Measurements from ENCODE around the gene TMEM92. TPM values are rescaled to one million over a fixed set of nuclear protein-coding genes. Genes with fewer than 3 reads are reported as not detected.

Gene TMEM92
- total RNA-seq, 1 experiment from 2014 or later, result 1.5 TPM

- no peak for DNase-seq (ENCODE audit: unreplicated experiment)
- TF ChIP-seq, protein P1, sequence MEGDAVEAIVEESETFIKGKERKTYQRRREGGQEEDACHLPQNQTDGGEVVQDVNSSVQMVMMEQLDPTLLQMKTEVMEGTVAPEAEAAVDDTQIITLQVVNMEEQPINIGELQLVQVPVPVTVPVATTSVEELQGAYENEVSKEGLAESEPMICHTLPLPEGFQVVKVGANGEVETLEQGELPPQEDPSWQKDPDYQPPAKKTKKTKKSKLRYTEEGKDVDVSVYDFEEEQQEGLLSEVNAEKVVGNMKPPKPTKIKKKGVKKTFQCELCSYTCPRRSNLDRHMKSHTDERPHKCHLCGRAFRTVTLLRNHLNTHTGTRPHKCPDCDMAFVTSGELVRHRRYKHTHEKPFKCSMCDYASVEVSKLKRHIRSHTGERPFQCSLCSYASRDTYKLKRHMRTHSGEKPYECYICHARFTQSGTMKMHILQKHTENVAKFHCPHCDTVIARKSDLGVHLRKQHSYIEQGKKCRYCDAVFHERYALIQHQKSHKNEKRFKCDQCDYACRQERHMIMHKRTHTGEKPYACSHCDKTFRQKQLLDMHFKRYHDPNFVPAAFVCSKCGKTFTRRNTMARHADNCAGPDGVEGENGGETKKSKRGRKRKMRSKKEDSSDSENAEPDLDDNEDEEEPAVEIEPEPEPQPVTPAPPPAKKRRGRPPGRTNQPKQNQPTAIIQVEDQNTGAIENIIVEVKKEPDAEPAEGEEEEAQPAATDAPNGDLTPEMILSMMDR (IDR thresholded peaks at IDR 0.05; ENCODE audit: unreplicated experiment), result no peak
- intact Hi-C loops (cut with micrococcal nuclease), result no loop called here
- H3K36me3 Mint-ChIP-seq (ENCODE audit: insufficient read depth, unreplicated experiment), result peaks cover 6% of the 10 kb centered on the region
- no peak overlapping the region for H3K4me3 Mint-ChIP-seq (ENCODE audit: unreplicated experiment)
- H3K27ac Mint-ChIP-seq (ENCODE audit: low read depth, unreplicated experiment), result no peak overlapping the region
- H3K4me1 Mint-ChIP-seq (ENCODE audit: insufficient read depth, unreplicated experiment), result no peaks in the 10 kb centered on the region
- ChIA-PET POLR2A (interaction anchor here (0.7 kb wide), 1 partner anchor 86 kb away, joined by 3 read pairs; no protein-coding TSS in a partner anchor), CTCF (interaction anchor here (1.5 kb wide), 1 partner anchor 9 kb away, joined by 6 read pairs; no protein-coding TSS in a partner anchor)
- no TSS peak for BruUV-seq (replicated peaks)
- H3K27me3 Mint-ChIP-seq (ENCODE audit: insufficient read depth, unreplicated experiment), result no peaks in the 10 kb centered on the region
- H3K9me3 Mint-ChIP-seq (ENCODE audit: unreplicated experiment), result no peaks in the 10 kb centered on the region
Measured at GRCh38 chr17:50303051-50303450, 28.8 kb downstream of the TMEM92 start.

DNA sequence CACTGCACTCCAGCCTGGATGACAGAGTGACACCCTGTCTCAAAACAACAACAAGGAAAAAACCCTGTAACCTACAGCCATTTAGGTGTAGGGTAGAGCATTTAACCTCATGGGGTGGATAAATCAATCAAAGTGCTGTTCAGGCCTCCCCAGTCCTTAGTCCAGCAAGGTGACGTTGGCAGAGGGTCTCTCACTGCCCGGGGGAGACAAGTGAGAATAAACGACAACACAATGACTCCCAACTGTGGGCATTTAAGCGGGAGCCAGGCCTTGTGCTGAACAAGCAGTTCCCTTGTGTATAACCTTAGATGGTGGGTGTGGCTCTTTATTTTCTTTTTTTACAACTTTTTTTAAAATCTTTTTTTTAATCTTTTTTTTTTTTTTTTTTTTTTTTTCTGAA is 29.3 kb downstream of the TMEM92 start:
- Mint-ChIP-seq H3K36me3 (ENCODE audit: insufficient read depth, unreplicated experiment) (peaks cover 6% of the 10 kb centered on the region), H3K27ac (ENCODE audit: low read depth, unreplicated experiment) (no peak overlapping the region), H3K4me1 (ENCODE audit: insufficient read depth, unreplicated experiment) (no peaks in the 10 kb centered on the region), H3K4me3 (ENCODE audit: unreplicated experiment) (no peak overlapping the region), H3K9me3 (ENCODE audit: unreplicated experiment) (no peaks in the 10 kb centered on the region), H3K27me3 (ENCODE audit: insufficient read depth, unreplicated experiment) (no peaks in the 10 kb centered on the region)
- BruUV-seq (replicated peaks), result no TSS peak
- no peak for DNase-seq (ENCODE audit: unreplicated experiment)
- intact Hi-C loops (cut with micrococcal nuclease), result no loop called here
- TF ChIP-seq, protein P1 (IDR thresholded peaks at IDR 0.05; ENCODE audit: unreplicated experiment), result no peak
- CTCF ChIA-PET, result interaction anchor here (0.7 to 1.5 kb wide), 3 partner anchors 8 to 142 kb away, joined by 4 to 6 read pairs (median 4); no protein-coding TSS in a partner anchor
- POLR2A ChIA-PET, result interaction anchor here (0.7 kb wide), 1 partner anchor 86 kb away, joined by 3 read pairs; no protein-coding TSS in a partner anchor

DNA sequence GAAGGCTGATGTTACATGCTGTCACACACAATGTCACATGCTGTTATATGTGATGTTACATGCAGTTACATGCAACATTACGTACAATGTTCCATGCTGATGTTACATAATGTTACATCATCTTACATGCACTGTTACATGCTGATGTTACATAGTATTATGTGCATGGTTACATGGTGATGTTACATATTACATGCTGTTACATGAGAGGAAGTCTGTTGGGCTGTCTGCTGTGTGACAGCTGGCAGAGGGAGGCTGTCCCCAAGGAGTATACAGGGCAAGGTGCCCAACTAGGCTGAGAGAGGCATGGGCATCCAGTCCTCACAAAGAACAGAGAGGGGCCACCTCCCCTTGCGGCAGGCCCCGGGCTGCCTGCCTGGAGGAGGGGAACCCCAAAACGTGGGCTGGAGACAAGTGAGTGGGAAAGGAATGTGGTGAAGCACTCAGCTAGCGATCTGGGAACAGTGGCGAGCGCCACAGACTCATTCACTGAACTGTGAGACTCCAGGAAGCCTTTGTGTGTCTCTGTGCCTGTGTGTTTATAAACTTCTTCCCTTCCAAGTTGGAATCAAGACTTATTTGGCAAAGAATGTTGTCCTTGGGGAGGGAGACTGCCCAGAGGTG is 30.6 kb downstream of the TMEM92 start:
- intact Hi-C loops (cut with micrococcal nuclease), result no loop called here
- ChIA-PET POLR2A (interaction anchor here (1.3 kb wide), 1 partner anchor 14 kb away, joined by 4 read pairs; no protein-coding TSS in a partner anchor), CTCF (interaction anchor here (1.0 to 1.6 kb wide), 4 partner anchors 8 to 143 kb away, joined by 4 to 7 read pairs (median 6); no protein-coding TSS in a partner anchor)
- DNase-seq (ENCODE audit: unreplicated experiment), result no peak
- no peaks in the 10 kb centered on the region for H3K4me1 Mint-ChIP-seq (ENCODE audit: insufficient read depth, unreplicated experiment)
- no TSS peak for BruUV-seq (replicated peaks)
- H3K9me3 Mint-ChIP-seq (ENCODE audit: unreplicated experiment), result no peaks in the 10 kb centered on the region
- TF ChIP-seq, protein P1 (IDR thresholded peaks at IDR 0.05; ENCODE audit: unreplicated experiment), result no peak
- no peak overlapping the region for H3K4me3 Mint-ChIP-seq (ENCODE audit: unreplicated experiment)
- H3K27me3 Mint-ChIP-seq (ENCODE audit: insufficient read depth, unreplicated experiment), result no peaks in the 10 kb centered on the region
- peaks cover 6% of the 10 kb centered on the region for H3K36me3 Mint-ChIP-seq (ENCODE audit: insufficient read depth, unreplicated experiment)
- no peak overlapping the region for H3K27ac Mint-ChIP-seq (ENCODE audit: low read depth, unreplicated experiment)

DNA sequence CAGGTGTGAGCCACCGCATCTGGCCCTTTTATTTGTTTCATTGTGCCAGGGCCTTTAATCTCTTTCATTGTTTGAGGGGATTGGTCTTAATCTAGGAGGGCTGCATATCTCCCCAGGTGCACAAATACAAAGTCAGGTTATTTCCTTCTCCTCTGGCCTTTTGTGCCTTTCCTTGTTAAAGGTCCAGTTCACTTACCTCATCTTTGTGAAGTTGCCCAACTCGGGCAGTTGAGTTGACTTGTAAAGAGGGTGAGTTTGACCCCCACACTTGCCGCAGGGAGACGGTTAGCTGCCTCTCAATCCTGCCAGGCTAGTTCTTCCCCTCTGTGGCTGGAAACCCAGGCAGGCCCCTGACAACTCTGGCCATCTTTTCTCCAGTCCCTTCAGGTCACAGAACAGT is 33.4 kb downstream of the TMEM92 start:
- intact Hi-C loops (cut with micrococcal nuclease), result no loop called here
- no peak for DNase-seq (ENCODE audit: unreplicated experiment)
- peaks cover 12% of the 10 kb centered on the region for H3K27me3 Mint-ChIP-seq (ENCODE audit: insufficient read depth, unreplicated experiment)
- H3K9me3 Mint-ChIP-seq (ENCODE audit: unreplicated experiment), result no peaks in the 10 kb centered on the region
- peaks cover 6% of the 10 kb centered on the region for H3K36me3 Mint-ChIP-seq (ENCODE audit: insufficient read depth, unreplicated experiment)
- no peaks in the 10 kb centered on the region for H3K4me1 Mint-ChIP-seq (ENCODE audit: insufficient read depth, unreplicated experiment)
- TF ChIP-seq, protein P1 (IDR thresholded peaks at IDR 0.05; ENCODE audit: unreplicated experiment), result no peak
- no peak overlapping the region for H3K4me3 Mint-ChIP-seq (ENCODE audit: unreplicated experiment)
- no peak overlapping the region for H3K27ac Mint-ChIP-seq (ENCODE audit: low read depth, unreplicated experiment)
- no TSS peak for BruUV-seq (replicated peaks)
- ChIA-PET CTCF (interaction anchor here (0.6 to 1.5 kb wide), 5 partner anchors 11 to 213 kb away, joined by 3 to 8 read pairs (median 3); no protein-coding TSS in a partner anchor), POLR2A (no interaction called here)

All from MCF 10A (cell line).